Measurements from ENCODE around the gene TSC22D2.

GRCh38 chr3:150393745-150394144 lies 14.4 kb upstream of the TSC22D2 start:
- TF ChIP-seq, protein P1, sequence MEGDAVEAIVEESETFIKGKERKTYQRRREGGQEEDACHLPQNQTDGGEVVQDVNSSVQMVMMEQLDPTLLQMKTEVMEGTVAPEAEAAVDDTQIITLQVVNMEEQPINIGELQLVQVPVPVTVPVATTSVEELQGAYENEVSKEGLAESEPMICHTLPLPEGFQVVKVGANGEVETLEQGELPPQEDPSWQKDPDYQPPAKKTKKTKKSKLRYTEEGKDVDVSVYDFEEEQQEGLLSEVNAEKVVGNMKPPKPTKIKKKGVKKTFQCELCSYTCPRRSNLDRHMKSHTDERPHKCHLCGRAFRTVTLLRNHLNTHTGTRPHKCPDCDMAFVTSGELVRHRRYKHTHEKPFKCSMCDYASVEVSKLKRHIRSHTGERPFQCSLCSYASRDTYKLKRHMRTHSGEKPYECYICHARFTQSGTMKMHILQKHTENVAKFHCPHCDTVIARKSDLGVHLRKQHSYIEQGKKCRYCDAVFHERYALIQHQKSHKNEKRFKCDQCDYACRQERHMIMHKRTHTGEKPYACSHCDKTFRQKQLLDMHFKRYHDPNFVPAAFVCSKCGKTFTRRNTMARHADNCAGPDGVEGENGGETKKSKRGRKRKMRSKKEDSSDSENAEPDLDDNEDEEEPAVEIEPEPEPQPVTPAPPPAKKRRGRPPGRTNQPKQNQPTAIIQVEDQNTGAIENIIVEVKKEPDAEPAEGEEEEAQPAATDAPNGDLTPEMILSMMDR (IDR thresholded peaks at IDR 0.05), result no peak
- TF ChIP-seq POLR2A (IDR thresholded peaks at IDR 0.05) (no peak), EP300 (IDR thresholded peaks at IDR 0.05) (no peak)

All from tibial nerve (tissue), 4 donors.